ENCODE results near the gene TSPAN16.

- TF ChIP-seq CTCF (IDR thresholded peaks at IDR 0.05; ENCODE audit: low read depth, low read length, poor library complexity, severe bottlenecking): no peak
- no peak for TF ChIP-seq EZH2phosphoT487 (IDR thresholded peaks at IDR 0.05; ENCODE audit: borderline replicate concordance, low read length)
Observed at GRCh38 chr19:11337080-11337479, 41.1 kb downstream of the TSPAN16 start.
